SJCRH30 (cell line): ENCODE data around the gene PLA2G2E. TPM values are rescaled to one million over a fixed set of nuclear protein-coding genes. Genes with fewer than 3 reads are reported as not detected.
"Not testable (repeated sequence)": the region's sequence is repeated elsewhere in the genome, so short reads cannot be mapped to it uniquely, and the experiment has no call there.

Source experiments
- DNase-seq, 2 experiments: peaks; one replicate each; pipeline ENCODE4 v3.0.0-alpha.2; 2015 to 2020
- H3K27ac ChIP-seq: fragments of 250-450 bp; sonication (Bioruptor Pico); 2 replicates; pipeline ENCODE4 v1.5.1; 2020; ENCODE audit warnings: mild to moderate bottlenecking, moderate library complexity
- H3K27me3 ChIP-seq: fragments of 250-450 bp; sonication (Bioruptor Pico); 2 replicates; pipeline ENCODE4 v1.5.1; 2020; ENCODE audit warnings: mild to moderate bottlenecking, moderate library complexity
- H3K36me3 ChIP-seq: fragments of 250-450 bp; sonication (Bioruptor Pico); 2 replicates; pipeline ENCODE4 v1.5.1; 2020; ENCODE audit warnings: mild to moderate bottlenecking, moderate library complexity
- H3K4me1 ChIP-seq: fragments of 250-450 bp; sonication (Bioruptor Pico); 2 replicates; pipeline ENCODE4 v1.5.1; 2020; ENCODE audit warnings: mild to moderate bottlenecking, moderate library complexity
- H3K4me3 ChIP-seq: fragments of 250-450 bp; sonication (Bioruptor Pico); 2 replicates; pipeline ENCODE4 v1.5.1; 2020; ENCODE audit warnings: mild to moderate bottlenecking, moderate library complexity
- H3K9me3 ChIP-seq: fragments of 250-450 bp; sonication (Bioruptor Pico); replicated peaks from 2 replicates; pipeline ENCODE4 v1.5.1; 2020; ENCODE audit warnings: mild to moderate bottlenecking, moderate library complexity
- total RNA-seq: library from RNA; depleted of rRNA; stranded (reverse); fragments of >200 nt; shearing (Covaris generic); gene quantifications from 2 replicates; pipeline ENCODE4 v1.2.3, GENCODE V29; 2014; rRNA removed

The PLA2G2E gene
- total RNA-seq, 1 experiment from 2014 or later, result not detected

GRCh38 chr1:19882111-19883071 lies 41.0 kb downstream of the PLA2G2E start, which contains the start of gene OTUD3:
TSS of gene OTUD3 (plus strand) at chr1:19882395. CDS start at chr1:19882514, 119 bp downstream.
- peak within 1 kb of the TSS; percentile 91 for H3K4me3 ChIP-seq
- H3K27me3 ChIP-seq, result no peaks in the 10 kb centered on the region
- H3K4me1 ChIP-seq, result peaks cover 11% of the 10 kb centered on the region
- H3K27ac ChIP-seq, result peak within 1 kb of the TSS; percentile 75
- DNase-seq, result peak; percentile 98 to 100
- H3K9me3 ChIP-seq, result no peaks in the 10 kb centered on the region
- H3K36me3 ChIP-seq, result peaks cover 27% of the 10 kb centered on the region

- H3K9me3 ChIP-seq, H3K27ac ChIP-seq, H3K27me3 ChIP-seq, DNase-seq, H3K4me3 ChIP-seq: not testable (repeated sequence)
- Histone ChIP-seq H3K4me1 (peaks cover 11% of the 10 kb centered on the region), H3K36me3 (peaks cover 21% of the 10 kb centered on the region)
These were observed 42.6 kb downstream of the PLA2G2E start for GRCh38 chr1:19880841-19881240.

DNA sequence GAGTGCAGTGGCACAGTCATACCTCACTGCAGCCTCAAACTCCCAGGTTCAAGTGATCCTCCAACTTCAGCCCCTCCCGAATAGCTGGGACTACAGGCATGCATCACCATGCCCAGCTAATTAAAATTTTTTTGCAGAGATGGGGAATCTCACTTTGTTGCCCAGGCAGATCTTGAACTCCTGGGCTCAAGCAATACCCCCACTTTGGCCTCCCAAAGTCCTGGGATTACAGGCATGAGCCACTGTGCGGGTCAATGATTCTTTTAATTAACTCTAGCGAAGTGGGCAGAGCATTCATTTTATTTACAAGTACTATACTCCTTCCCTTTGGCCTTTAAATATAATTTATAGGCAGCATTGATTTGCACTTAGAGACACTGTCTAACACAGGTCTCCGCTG lies 43.8 kb downstream of the PLA2G2E start:
- Histone ChIP-seq H3K27ac (no peak overlapping the region), H3K4me3 (no peak overlapping the region), H3K9me3 (no peaks in the 10 kb centered on the region), H3K36me3 (peaks cover 10% of the 10 kb centered on the region), H3K4me1 (peaks cover 8% of the 10 kb centered on the region), H3K27me3 (no peaks in the 10 kb centered on the region)
- DNase-seq, result no peak

GRCh38 chr1:19879227-19879626 lies 44.2 kb downstream of the PLA2G2E start:
- H3K9me3 ChIP-seq, result no peaks in the 10 kb centered on the region
- peaks cover 6% of the 10 kb centered on the region for H3K36me3 ChIP-seq
- no peaks in the 10 kb centered on the region for H3K27me3 ChIP-seq
- H3K4me3 ChIP-seq, result no peak overlapping the region
- DNase-seq, result no peak
- no peak overlapping the region for H3K27ac ChIP-seq
- H3K4me1 ChIP-seq, result peaks cover 7% of the 10 kb centered on the region

DNA sequence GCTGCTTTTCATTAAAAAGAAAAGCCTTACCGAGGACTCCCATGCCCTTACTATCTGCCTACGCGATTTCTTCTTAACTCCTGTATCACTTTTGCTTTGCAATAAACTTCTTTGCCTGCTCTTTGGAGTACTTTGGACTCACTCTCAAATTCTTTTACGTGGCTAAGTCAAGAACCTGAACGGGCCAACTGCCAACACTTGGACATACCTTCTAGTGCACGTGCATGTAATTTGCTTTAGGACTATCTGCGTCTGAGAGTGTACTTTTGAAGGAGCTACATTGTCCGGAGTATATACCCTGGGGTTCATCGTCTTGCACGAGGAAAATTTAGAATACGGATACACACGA lies 44.8 kb downstream of the PLA2G2E start:
- no peaks in the 10 kb centered on the region for H3K27me3 ChIP-seq
- no peaks in the 10 kb centered on the region; the same call in 1 of the 2 replicates for H3K36me3 ChIP-seq
- no peak overlapping the region for H3K27ac ChIP-seq
- H3K4me1 ChIP-seq, result peaks cover under 1% of the 10 kb centered on the region; the same call in 1 of the 2 replicates
- H3K9me3 ChIP-seq, result no peaks in the 10 kb centered on the region
- H3K4me3 ChIP-seq, result no peak overlapping the region
- no peak for DNase-seq

DNA sequence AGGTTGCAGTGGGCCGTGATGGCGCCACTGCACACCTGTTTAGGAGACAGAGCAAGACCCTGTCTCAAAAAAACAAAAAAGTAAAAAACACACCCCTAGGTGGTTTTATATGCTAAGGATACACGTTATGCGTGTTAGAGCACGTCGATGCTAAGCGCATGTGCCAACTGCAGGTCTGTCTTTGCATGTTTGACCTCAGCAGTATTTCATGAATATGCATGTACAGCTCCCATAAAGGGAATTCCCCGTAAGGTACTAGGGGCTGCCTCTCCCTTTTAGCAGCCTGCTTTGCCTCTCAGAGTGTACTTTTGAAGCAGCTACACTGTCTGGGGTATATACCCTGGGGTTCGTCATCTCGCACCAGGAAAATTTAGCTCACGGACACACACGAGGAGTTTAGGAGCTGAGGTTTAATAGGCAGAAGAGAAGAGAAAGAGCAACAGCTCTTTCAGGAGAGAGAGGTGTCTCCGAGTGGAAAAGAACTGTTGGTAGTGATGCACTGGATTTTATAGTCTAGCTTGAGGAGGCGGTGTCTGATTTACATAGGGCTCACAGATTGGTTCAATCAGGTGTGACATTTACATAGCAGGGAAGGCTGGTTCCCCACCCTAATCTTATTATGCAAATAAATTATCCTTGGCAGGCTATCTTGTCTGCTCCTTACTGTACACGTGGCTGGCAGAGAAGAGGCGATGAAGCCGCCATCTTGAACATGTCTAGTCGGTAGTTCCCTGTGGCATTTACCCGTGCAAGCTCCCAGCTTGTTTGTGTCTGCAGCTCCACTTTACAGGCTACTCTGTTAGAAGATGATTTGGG lies 45.4 kb downstream of the PLA2G2E start:
- Histone ChIP-seq H3K27ac (no peak overlapping the region), H3K36me3 (no peaks in the 10 kb centered on the region), H3K4me1 (no peaks in the 10 kb centered on the region), H3K9me3 (no peaks in the 10 kb centered on the region), H3K27me3 (no peaks in the 10 kb centered on the region), H3K4me3 (no peak overlapping the region)
- peak; percentile 14 to 55 for DNase-seq

- no peaks in the 10 kb centered on the region for H3K27me3 ChIP-seq
- no peak overlapping the region for H3K27ac ChIP-seq
- no peak for DNase-seq
These were observed 46.2 kb downstream of the PLA2G2E start for GRCh38 chr1:19877181-19877750.

DNA sequence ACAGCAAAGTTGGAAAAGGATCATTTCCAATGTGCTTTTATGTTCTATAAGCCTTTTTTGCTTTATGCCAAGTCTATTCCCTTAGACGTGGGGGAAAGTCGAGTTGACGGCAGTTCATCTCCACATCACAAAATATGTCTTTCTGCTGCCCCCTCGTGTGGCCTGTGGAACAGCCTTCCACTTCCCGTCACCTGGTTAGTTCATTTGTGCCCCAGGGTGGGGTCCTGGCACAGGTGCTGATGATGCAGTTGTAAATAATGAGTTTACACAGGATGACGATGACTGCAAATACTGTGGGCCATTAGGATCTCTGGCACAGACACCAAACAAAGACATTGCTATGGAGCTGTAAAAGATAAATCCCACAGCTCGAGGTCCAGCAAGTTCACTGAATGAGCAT lies 51.2 kb downstream of the PLA2G2E start:
- Histone ChIP-seq H3K4me1 (peaks cover 15% of the 10 kb centered on the region), H3K27ac (no peak overlapping the region), H3K36me3 (no peaks in the 10 kb centered on the region), H3K27me3 (no peaks in the 10 kb centered on the region), H3K9me3 (no peaks in the 10 kb centered on the region), H3K4me3 (no peak overlapping the region)
- peak; percentile 38 to 54 for DNase-seq

More at GRCh38 chr1:19877181-19877750, 46.2 kb downstream of the PLA2G2E start:
- Histone ChIP-seq H3K36me3 (no peaks in the 10 kb centered on the region), H3K4me1 (peaks cover 2% of the 10 kb centered on the region; the same call in 1 of the 2 replicates), H3K4me3 (no peak overlapping the region), H3K9me3 (no peaks in the 10 kb centered on the region)

Other genes with a start within 250 kb of the PLA2G2E start
- gene TMCO4, start 123.7 kb downstream of the PLA2G2E start, total RNA-seq, result 17.7 and 18.0 TPM in 2 replicates
- gene RNF186, start 108.3 kb downstream of the PLA2G2E start, total RNA-seq, result 0.73 and 0.86 TPM in 2 replicates
- gene OTUD3, start 41.2 kb downstream of the PLA2G2E start, total RNA-seq, result 43.2 and 51.1 TPM in 2 replicates
- not detected in 2 replicates for gene PLA2G2A, start 56.0 kb upstream of the PLA2G2E start, total RNA-seq
- gene PLA2G5, start 146.6 kb upstream of the PLA2G2E start, total RNA-seq, result 0.46 and 0.51 TPM in 2 replicates
- not detected in 2 replicates for gene PLA2G2D, start 195.9 kb upstream of the PLA2G2E start, total RNA-seq
- gene PLA2G2F, start 215.7 kb upstream of the PLA2G2E start, total RNA-seq, result not detected in 2 replicates